GM23248 (cell line): ENCODE data around the gene BAG2.

Experiments
- EZH2 ChIP-seq: fragments of 200-600 bp; sonication (generic); IDR thresholded peaks from 2 replicates; pipeline ENCODE4 v1.6.1; 2018; ENCODE audit warnings: antibody characterized with exemption, mild to moderate bottlenecking; ENCODE audit not compliant: insufficient read depth, poor library complexity, severe bottlenecking
- EZH2phosphoT487 ChIP-seq: fragments of 200-600 bp; sonication (generic); IDR thresholded peaks from 2 replicates; pipeline ENCODE4 v1.6.1; 2018; ENCODE audit warnings: antibody characterized with exemption, moderate library complexity, mild to moderate bottlenecking, low read depth; ENCODE audit not compliant: insufficient read depth

GRCh38 chr6:57216235-57217101 lies 44.3 kb downstream of the BAG2 start:
- TF ChIP-seq EZH2phosphoT487 (no peak), EZH2 (no peak)
